Choroid plexus epithelial cell (primary cell): ENCODE data around the gene CEND1.

Experiments
- DNase-seq: peaks from one replicate; pipeline ENCODE4 v3.0.0-alpha.2; 2010; ENCODE audit warnings: low read depth
- H3K4me3 ChIP-seq: 2 replicates; pipeline ENCODE4 v1.5.1; 2011; ENCODE audit warnings: low read depth, mild to moderate bottlenecking, control low read depth, low read length, moderate library complexity
- TF ChIP-seq, protein P1 (sequence below): conservative IDR thresholded peaks from 2 replicates; pipeline ENCODE4 v1.5.1; 2011; ENCODE audit warnings: low read depth, mild to moderate bottlenecking, control low read depth, inconsistent platforms, low read length, moderate library complexity

CEND1 gene

GRCh38 chr11:788953-789940, 643 bp downstream of the CEND1 start:
- H3K4me3 ChIP-seq = no peak overlapping the region
- DNase-seq = no peak
- TF ChIP-seq, protein P1, sequence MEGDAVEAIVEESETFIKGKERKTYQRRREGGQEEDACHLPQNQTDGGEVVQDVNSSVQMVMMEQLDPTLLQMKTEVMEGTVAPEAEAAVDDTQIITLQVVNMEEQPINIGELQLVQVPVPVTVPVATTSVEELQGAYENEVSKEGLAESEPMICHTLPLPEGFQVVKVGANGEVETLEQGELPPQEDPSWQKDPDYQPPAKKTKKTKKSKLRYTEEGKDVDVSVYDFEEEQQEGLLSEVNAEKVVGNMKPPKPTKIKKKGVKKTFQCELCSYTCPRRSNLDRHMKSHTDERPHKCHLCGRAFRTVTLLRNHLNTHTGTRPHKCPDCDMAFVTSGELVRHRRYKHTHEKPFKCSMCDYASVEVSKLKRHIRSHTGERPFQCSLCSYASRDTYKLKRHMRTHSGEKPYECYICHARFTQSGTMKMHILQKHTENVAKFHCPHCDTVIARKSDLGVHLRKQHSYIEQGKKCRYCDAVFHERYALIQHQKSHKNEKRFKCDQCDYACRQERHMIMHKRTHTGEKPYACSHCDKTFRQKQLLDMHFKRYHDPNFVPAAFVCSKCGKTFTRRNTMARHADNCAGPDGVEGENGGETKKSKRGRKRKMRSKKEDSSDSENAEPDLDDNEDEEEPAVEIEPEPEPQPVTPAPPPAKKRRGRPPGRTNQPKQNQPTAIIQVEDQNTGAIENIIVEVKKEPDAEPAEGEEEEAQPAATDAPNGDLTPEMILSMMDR = no peak

GRCh38 chr11:788009-788640, 1.8 kb downstream of the CEND1 start:
- no peak for DNase-seq
- no peak overlapping the region for H3K4me3 ChIP-seq
- TF ChIP-seq, protein P1 = peak; percentile 5

GRCh38 chr11:787084-787675, 2.7 kb downstream of the CEND1 start:
- H3K4me3 ChIP-seq = no peak overlapping the region
- DNase-seq = no peak
- TF ChIP-seq, protein P1 = no peak

DNA sequence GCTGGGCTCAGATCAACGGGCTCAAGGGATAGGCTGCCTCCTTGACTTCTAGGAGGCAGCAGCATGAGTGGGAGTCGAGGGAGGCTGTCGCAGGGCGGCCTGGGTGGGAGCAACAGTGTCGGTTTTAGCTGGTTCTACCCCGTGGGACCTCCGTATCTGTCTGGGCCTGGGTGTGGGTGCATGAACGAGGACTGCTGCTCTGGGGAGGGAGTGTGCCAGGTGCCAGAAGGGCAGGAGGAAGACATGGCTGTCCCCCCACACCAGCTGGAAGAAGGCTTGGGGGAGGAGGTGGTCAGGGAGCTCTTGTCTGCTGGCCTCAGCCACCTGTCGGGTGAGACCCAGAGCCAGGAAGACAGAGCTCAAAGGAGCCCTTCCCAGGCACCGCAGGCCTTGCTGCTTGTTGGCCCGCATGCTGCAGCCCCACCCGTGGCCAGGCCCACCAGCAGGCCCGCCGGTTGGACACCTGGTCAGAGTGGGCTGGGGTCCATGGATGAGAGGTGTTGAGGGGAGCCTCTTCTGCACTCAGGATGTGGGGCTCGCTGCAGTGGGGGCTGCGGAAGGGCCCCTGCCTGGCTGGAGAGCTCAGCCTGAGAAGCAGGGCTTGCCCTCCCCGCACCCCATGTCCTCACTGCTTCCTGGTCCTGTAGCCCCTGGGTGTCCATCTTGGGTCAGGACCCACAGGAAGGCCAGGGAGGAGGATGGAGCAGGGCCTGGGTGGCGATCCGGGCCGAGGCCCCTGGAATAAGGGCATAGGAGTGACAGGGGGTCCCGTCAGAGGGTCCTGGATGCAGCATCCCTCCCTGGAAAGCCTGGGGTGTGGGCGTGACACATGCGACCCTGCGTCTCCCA, 3.4 kb downstream of the CEND1 start:
- TF ChIP-seq, protein P1 = no peak
- no peak for DNase-seq
- H3K4me3 ChIP-seq = no peak overlapping the region

DNA sequence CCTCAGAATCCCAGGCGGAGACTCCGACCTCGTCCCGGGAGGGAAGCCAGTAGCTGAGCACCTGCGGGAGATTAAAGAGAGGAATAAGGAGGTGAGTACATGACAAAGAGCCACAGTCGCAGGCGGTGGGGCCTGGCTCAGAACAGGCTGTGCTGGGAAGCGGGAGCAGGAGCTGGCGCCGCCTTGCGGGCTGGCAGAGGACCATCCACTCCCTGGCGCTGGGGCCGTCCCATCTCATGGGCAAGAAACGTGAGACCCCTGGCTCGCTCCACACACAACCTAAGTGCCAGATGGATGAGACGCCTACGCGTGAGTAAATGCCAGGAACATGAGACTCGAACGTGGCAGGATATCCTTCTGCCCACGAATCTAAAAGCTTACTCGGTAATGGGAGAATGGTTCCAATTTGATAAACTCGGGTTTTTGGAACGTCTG, 6.3 kb downstream of the CEND1 start:
- TF ChIP-seq, protein P1 = peak; percentile 88
- peak; percentile 81 for DNase-seq
- H3K4me3 ChIP-seq = no peak overlapping the region
